NCI-H1436 treated with DMSO at 0.1 percent for 48 hours (cell line): Measurements from ENCODE around the gene TLCD3B.

Experiments used
- DNase-seq: peaks from one replicate; lab custom pipeline; 2025; lab: John Stamatoyannopoulos, UW

TLCD3B gene

GRCh38 chr16:30004811-30005242 lies 26.2 kb downstream of the TLCD3B start:
- peak; percentile 34 for DNase-seq

GRCh38 chr16:30004424-30004776 lies 26.7 kb downstream of the TLCD3B start:
- DNase-seq = no peak

- DNase-seq = no peak
Measured at GRCh38 chr16:30003670-30004423, 27.2 kb downstream of the TLCD3B start.

- DNase-seq = no peak
Measured at GRCh38 chr16:30002614-30003346, 28.3 kb downstream of the TLCD3B start.

- peak; percentile 38 for DNase-seq
Measured at GRCh38 chr16:30000735-30001631, 30.1 kb downstream of the TLCD3B start.

GRCh38 chr16:29999605-30000004 lies 31.5 kb downstream of the TLCD3B start:
- no peak for DNase-seq

GRCh38 chr16:29996766-29997250 lies 34.3 kb downstream of the TLCD3B start:
- no peak for DNase-seq

- peak; percentile 72 for DNase-seq
Measured at GRCh38 chr16:29995911-29996765, 34.9 kb downstream of the TLCD3B start, which contains the start of gene INO80E. Gene INO80E (plus strand): TSS chr16:29996241. CDS start chr16:29996311, 70 bp downstream.

GRCh38 chr16:29995324-29995910 lies 35.7 kb downstream of the TLCD3B start, which contains the start of gene HIRIP3:
Gene HIRIP3 (minus strand): TSS chr16:29995617. CDS start chr16:29995605, 12 bp downstream.
- peak; percentile 45 for DNase-seq

- DNase-seq = no peak
Measured at GRCh38 chr16:29994600-29995323, 36.3 kb downstream of the TLCD3B start.

- no peak for DNase-seq
Measured at GRCh38 chr16:29993903-29994599, 37.0 kb downstream of the TLCD3B start.

- no peak for DNase-seq
Measured at GRCh38 chr16:29993191-29993902, 37.7 kb downstream of the TLCD3B start.

GRCh38 chr16:29992344-29992967 lies 38.6 kb downstream of the TLCD3B start:
- DNase-seq = no peak

- DNase-seq = no peak
Measured at GRCh38 chr16:29991571-29991904, 39.5 kb downstream of the TLCD3B start.

- no peak for DNase-seq
Measured at GRCh38 chr16:29990883-29991570, 40.0 kb downstream of the TLCD3B start.

GRCh38 chr16:29990034-29990433 lies 41.0 kb downstream of the TLCD3B start:
- DNase-seq = no peak

GRCh38 chr16:29989111-29989858 lies 41.8 kb downstream of the TLCD3B start:
- DNase-seq = no peak
